GM20000 (cell line): ENCODE results near the gene SUV39H1.

Experiments used
- DNase-seq: peaks from one replicate; pipeline ENCODE4 v3.0.0; 2012; ENCODE audit warnings: low spot score
- CTCF ChIP-seq: IDR thresholded peaks from 2 replicates; pipeline ENCODE4 v1.5.1; 2012; ENCODE audit warnings: mild to moderate bottlenecking, control low read depth; ENCODE audit errors: extremely low read depth, missing control alignments

SUV39H1 gene

GRCh38 chrX:48711929-48712505 lies 15.5 kb downstream of the SUV39H1 start:
- no peak for DNase-seq
- TF ChIP-seq CTCF: no peak

GRCh38 chrX:48713847-48714246 lies 17.3 kb downstream of the SUV39H1 start:
- DNase-seq: no peak
- TF ChIP-seq CTCF: no peak

- TF ChIP-seq CTCF: no peak
- DNase-seq: no peak
These were observed 18.0 kb downstream of the SUV39H1 start for GRCh38 chrX:48714573-48714972.

- no peak for TF ChIP-seq CTCF
- DNase-seq: no peak
These were observed 18.5 kb downstream of the SUV39H1 start for GRCh38 chrX:48715072-48715471.

- no peak for TF ChIP-seq CTCF
- DNase-seq: no peak
These were observed 19.5 kb downstream of the SUV39H1 start for GRCh38 chrX:48715876-48716502.

GRCh38 chrX:48719958-48720357 lies 23.4 kb downstream of the SUV39H1 start:
- no peak for TF ChIP-seq CTCF

GRCh38 chrX:48720577-48721250 lies 24.2 kb downstream of the SUV39H1 start:
- no peak for TF ChIP-seq CTCF
- DNase-seq: no peak

More at GRCh38 chrX:48719958-48720357, 23.4 kb downstream of the SUV39H1 start:
- DNase-seq: no peak
